ENCODE results near the gene CPEB4. TPM values are rescaled to one million over a fixed set of nuclear protein-coding genes. Genes with fewer than 3 reads are reported as not detected.

The CPEB4 gene
- total RNA-seq, 4 donors from 2014 or later: 20.1 to 26.6 (median 24.2) TPM

GRCh38 chr5:173950829-173951228 lies 62.7 kb downstream of the CPEB4 start:
- no peak for TF ChIP-seq POLR2A (IDR thresholded peaks at IDR 0.05)
- TF ChIP-seq CTCF (IDR thresholded peaks at IDR 0.05): no peak
- no peak for TF ChIP-seq EP300 (IDR thresholded peaks at IDR 0.05)
- no peaks in the 10 kb centered on the region for H3K4me1 ChIP-seq
- 61 to 82% methylated on average over 2 of the region's 2 CpGs for WGBS, 2 donors
- no peak for DNase-seq (ENCODE audit: low spot score in 2 of 2)
- no peaks in the 10 kb centered on the region for H3K27me3 ChIP-seq
- peaks cover 0 to 94% (median 19%) of the 10 kb centered on the region in 3 donors for H3K36me3 ChIP-seq
- no peak overlapping the region for H3K27ac ChIP-seq
- no peak overlapping the region for H3K4me3 ChIP-seq
- H3K9me3 ChIP-seq: no peaks in the 10 kb centered on the region

GRCh38 chr5:173953528-173954090 lies 65.5 kb downstream of the CPEB4 start:
- Histone ChIP-seq H3K4me1 (no peaks in the 10 kb centered on the region), H3K27me3 (no peaks in the 10 kb centered on the region), H3K36me3 (peaks cover 0 to 86% (median 14%) of the 10 kb centered on the region in 3 donors), H3K9me3 (no peaks in the 10 kb centered on the region), H3K27ac (no peak overlapping the region), H3K4me3 (no peak overlapping the region)
- DNase-seq (ENCODE audit: low spot score in 2 of 2): no peak
- 70 to 74% methylated on average over 5 of the region's 5 CpGs for WGBS, 2 donors
- TF ChIP-seq CTCF (IDR thresholded peaks at IDR 0.05) (no peak), POLR2A (IDR thresholded peaks at IDR 0.05) (no peak), EP300 (IDR thresholded peaks at IDR 0.05) (no peak)

- no peaks in the 10 kb centered on the region for H3K27me3 ChIP-seq
- 76 to 84% methylated on average over 6 of the region's 6 CpGs for WGBS, 2 donors
- no peak for DNase-seq (ENCODE audit: low spot score in 2 of 2)
- no peak overlapping the region for H3K27ac ChIP-seq
- TF ChIP-seq EP300 (IDR thresholded peaks at IDR 0.05) (no peak), POLR2A (IDR thresholded peaks at IDR 0.05) (no peak)
- H3K9me3 ChIP-seq: no peaks in the 10 kb centered on the region
- H3K4me3 ChIP-seq: no peak overlapping the region
- H3K4me1 ChIP-seq: no peaks in the 10 kb centered on the region
- peaks cover 0 to 74% (median 14%) of the 10 kb centered on the region in 3 donors for H3K36me3 ChIP-seq
Measured at GRCh38 chr5:173954671-173955521, 66.7 kb downstream of the CPEB4 start.

- H3K27me3 ChIP-seq: no peaks in the 10 kb centered on the region
Measured at GRCh38 chr5:173960986-173961385, 72.8 kb downstream of the CPEB4 start.

GRCh38 chr5:173961418-173961817 lies 73.3 kb downstream of the CPEB4 start:
- H3K4me1 ChIP-seq: no peaks in the 10 kb centered on the region
- H3K27ac ChIP-seq: no peak overlapping the region
- H3K9me3 ChIP-seq: no peaks in the 10 kb centered on the region
- DNase-seq (ENCODE audit: low spot score in 2 of 2): no peak
- no peaks in the 10 kb centered on the region for H3K27me3 ChIP-seq
- peaks cover 0 to 13% (median 0%) of the 10 kb centered on the region in 3 donors for H3K36me3 ChIP-seq
- no peak overlapping the region for H3K4me3 ChIP-seq
- TF ChIP-seq EP300 (IDR thresholded peaks at IDR 0.05) (no peak), POLR2A (IDR thresholded peaks at IDR 0.05) (no peak), CTCF (IDR thresholded peaks at IDR 0.05) (no peak)
- WGBS, 2 donors: 17 to 19% methylated on average over 1 of the region's 1 CpG

More at GRCh38 chr5:173960986-173961385, 72.8 kb downstream of the CPEB4 start:
- no peaks in the 10 kb centered on the region for H3K4me1 ChIP-seq
- H3K36me3 ChIP-seq: peaks cover 0 to 15% (median 0%) of the 10 kb centered on the region in 3 donors
- no peak for TF ChIP-seq POLR2A (IDR thresholded peaks at IDR 0.05)
- TF ChIP-seq EP300 (IDR thresholded peaks at IDR 0.05): no peak
- no peak for TF ChIP-seq CTCF (IDR thresholded peaks at IDR 0.05)
- no peak overlapping the region for H3K27ac ChIP-seq
- no peak for DNase-seq (ENCODE audit: low spot score in 2 of 2)
- WGBS, 2 donors: 43 to 64% methylated on average over 2 of the region's 2 CpGs
- H3K4me3 ChIP-seq: no peak overlapping the region
- no peaks in the 10 kb centered on the region for H3K9me3 ChIP-seq

Measured in tibial nerve (tissue), 4 donors.